IPS-18a (cell line): ENCODE data around the gene CTF1.

Source experiments
- H3K27ac ChIP-seq: one replicate; pipeline ENCODE4 v1.5.1; 2013; ENCODE audit warnings: low read length
- H3K27me3 ChIP-seq: one replicate; pipeline ENCODE4 v1.6.1; 2013; ENCODE audit warnings: mild to moderate bottlenecking, low read length; ENCODE audit not compliant: control insufficient read depth, insufficient read depth
- H3K36me3 ChIP-seq: one replicate; pipeline ENCODE4 v1.6.1; 2013; ENCODE audit warnings: low read depth, low read length; ENCODE audit not compliant: control insufficient read depth
- H3K4me1 ChIP-seq: one replicate; pipeline ENCODE4 v1.6.1; 2013; ENCODE audit warnings: low read depth, low read length; ENCODE audit not compliant: control insufficient read depth
- H3K4me3 ChIP-seq: one replicate; pipeline ENCODE4 v1.5.1; 2013; ENCODE audit warnings: low read length
- H3K9ac ChIP-seq: one replicate; pipeline ENCODE4 v1.6.1; 2013; ENCODE audit warnings: mild to moderate bottlenecking, low read length, moderate library complexity
- H3K9me3 ChIP-seq: one replicate; pipeline ENCODE4 v1.6.1; 2013; ENCODE audit warnings: low read depth, low read length; ENCODE audit not compliant: control insufficient read depth

Gene CTF1

GRCh38 chr16:30874244-30874820 lies 22.1 kb upstream of the CTF1 start:
- Histone ChIP-seq H3K9ac (peak overlapping the region; percentile 99), H3K4me1 (peaks cover 10% of the 10 kb centered on the region), H3K27me3 (peaks cover 32% of the 10 kb centered on the region), H3K36me3 (no peaks in the 10 kb centered on the region), H3K9me3 (no peaks in the 10 kb centered on the region), H3K4me3 (peak overlapping the region; percentile 95), H3K27ac (no peak overlapping the region)

- peaks cover 10% of the 10 kb centered on the region for H3K4me1 ChIP-seq
- peak overlapping the region; percentile 96 for H3K27ac ChIP-seq
- H3K27me3 ChIP-seq = peaks cover 32% of the 10 kb centered on the region
- peak overlapping the region; percentile 95 for H3K4me3 ChIP-seq
- H3K36me3 ChIP-seq = no peaks in the 10 kb centered on the region
- peak overlapping the region; percentile 99 for H3K9ac ChIP-seq
- no peaks in the 10 kb centered on the region for H3K9me3 ChIP-seq
These were observed 21.3 kb upstream of the CTF1 start for GRCh38 chr16:30874821-30875717.

DNA sequence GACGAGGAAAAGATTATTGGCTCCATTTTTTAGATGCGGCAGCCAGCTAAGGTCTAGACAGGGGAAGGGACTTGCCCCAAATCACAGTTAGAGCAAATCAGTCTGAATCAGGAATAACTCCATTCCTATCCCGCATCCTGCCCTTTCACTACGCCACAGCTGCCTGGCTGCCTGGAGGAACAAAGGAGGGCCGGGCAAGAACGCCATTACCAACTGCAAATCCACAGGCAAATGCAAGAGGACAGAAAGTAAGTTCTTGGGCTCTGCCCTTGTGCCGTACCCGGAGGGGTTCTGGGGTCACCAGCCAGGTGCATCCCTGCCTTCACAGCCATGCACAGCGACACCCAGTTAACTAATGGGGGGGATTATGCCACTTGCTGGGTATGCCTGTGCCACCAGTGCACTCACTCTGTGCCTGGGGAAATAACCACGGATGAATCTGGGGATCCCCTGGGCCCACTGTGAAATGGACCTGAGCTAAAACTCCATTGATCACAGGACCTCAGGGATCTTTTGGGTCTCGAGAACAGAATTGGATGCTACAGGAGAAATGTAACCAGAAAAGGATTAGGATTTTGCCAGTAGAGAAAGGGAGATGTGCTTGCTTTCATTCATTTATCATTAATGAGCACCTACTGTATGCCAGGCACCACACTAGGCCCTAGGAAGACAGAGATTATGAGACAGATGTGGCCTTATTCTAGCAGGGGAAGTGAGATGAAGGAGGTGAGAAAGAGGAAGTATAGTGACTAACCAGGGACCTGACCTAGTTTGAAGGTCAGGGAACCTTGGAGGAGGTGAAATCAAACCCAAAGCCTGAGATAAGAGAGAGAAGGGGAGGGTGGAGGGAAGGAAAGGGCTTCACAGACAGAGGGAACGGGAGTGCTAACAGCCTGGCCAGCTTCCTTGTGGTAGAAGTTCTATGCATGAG lies 20.3 kb upstream of the CTF1 start:
- no peaks in the 10 kb centered on the region for H3K36me3 ChIP-seq
- H3K4me1 ChIP-seq = peaks cover 10% of the 10 kb centered on the region
- H3K4me3 ChIP-seq = peak overlapping the region; percentile 95
- H3K27ac ChIP-seq = peak overlapping the region; percentile 96
- peaks cover 32% of the 10 kb centered on the region for H3K27me3 ChIP-seq
- no peaks in the 10 kb centered on the region for H3K9me3 ChIP-seq
- peak overlapping the region; percentile 99 for H3K9ac ChIP-seq

GRCh38 chr16:30876867-30877266 lies 19.5 kb upstream of the CTF1 start:
- Histone ChIP-seq H3K4me3 (peak overlapping the region; percentile 95), H3K27ac (no peak overlapping the region), H3K36me3 (no peaks in the 10 kb centered on the region), H3K27me3 (peaks cover 28% of the 10 kb centered on the region), H3K4me1 (peaks cover 10% of the 10 kb centered on the region), H3K9ac (peak overlapping the region; percentile 99), H3K9me3 (no peaks in the 10 kb centered on the region)

- no peaks in the 10 kb centered on the region for H3K27me3 ChIP-seq
- no peak overlapping the region for H3K9ac ChIP-seq
- H3K9me3 ChIP-seq = no peaks in the 10 kb centered on the region
- H3K27ac ChIP-seq = no peak overlapping the region
- H3K4me3 ChIP-seq = no peak overlapping the region
- no peaks in the 10 kb centered on the region for H3K4me1 ChIP-seq
- peaks cover 9% of the 10 kb centered on the region for H3K36me3 ChIP-seq
These were observed 13.7 kb upstream of the CTF1 start for GRCh38 chr16:30882429-30883310.

DNA sequence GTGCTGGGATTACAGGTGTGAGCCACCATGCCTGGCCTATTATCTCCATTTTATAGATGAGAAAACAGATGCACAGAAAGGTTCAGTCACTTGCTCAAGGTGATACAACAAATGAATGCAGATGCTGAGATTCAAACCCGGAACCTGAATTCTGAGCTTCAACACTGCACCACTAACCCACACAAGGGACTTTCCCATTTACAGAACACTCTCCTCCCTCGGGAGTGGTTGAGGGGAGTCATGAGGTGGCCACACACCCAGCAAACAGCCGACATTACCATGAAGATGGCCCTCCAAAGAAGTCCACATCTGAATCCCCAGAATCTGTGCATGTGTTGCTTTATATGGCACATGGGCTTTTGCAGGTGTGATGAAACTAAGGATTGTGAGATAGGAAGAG lies 11.7 kb upstream of the CTF1 start:
- H3K4me3 ChIP-seq = no peak overlapping the region
- H3K9ac ChIP-seq = no peak overlapping the region
- no peaks in the 10 kb centered on the region for H3K9me3 ChIP-seq
- H3K27me3 ChIP-seq = no peaks in the 10 kb centered on the region
- H3K4me1 ChIP-seq = no peaks in the 10 kb centered on the region
- H3K27ac ChIP-seq = no peak overlapping the region
- H3K36me3 ChIP-seq = peaks cover 15% of the 10 kb centered on the region

GRCh38 chr16:30885196-30885595 lies 11.2 kb upstream of the CTF1 start:
- no peaks in the 10 kb centered on the region for H3K9me3 ChIP-seq
- no peak overlapping the region for H3K9ac ChIP-seq
- H3K27ac ChIP-seq = no peak overlapping the region
- no peak overlapping the region for H3K4me3 ChIP-seq
- no peaks in the 10 kb centered on the region for H3K4me1 ChIP-seq
- H3K27me3 ChIP-seq = no peaks in the 10 kb centered on the region
- H3K36me3 ChIP-seq = peaks cover 15% of the 10 kb centered on the region

DNA sequence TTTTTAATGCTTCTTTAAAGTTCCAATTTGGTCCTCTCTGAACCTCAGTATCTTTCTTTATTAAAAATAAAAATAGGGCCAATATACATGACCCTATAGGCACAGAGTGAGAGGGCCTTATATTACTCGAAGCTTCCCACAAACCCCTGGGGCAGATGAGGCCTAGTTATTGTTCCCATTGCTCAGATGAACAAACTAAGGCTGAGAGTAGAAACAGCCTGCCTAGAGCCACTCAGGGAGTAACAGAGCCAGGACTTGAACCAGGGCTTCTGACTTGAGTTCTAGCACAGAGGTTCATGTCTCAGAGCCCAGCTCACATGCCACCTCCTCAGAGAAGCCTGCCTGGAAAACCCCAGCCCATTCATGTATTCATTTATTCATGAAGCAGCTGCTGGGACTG lies 10.3 kb upstream of the CTF1 start:
- H3K27me3 ChIP-seq = no peaks in the 10 kb centered on the region
- H3K4me3 ChIP-seq = no peak overlapping the region
- no peaks in the 10 kb centered on the region for H3K4me1 ChIP-seq
- peaks cover 15% of the 10 kb centered on the region for H3K36me3 ChIP-seq
- no peaks in the 10 kb centered on the region for H3K9me3 ChIP-seq
- H3K27ac ChIP-seq = no peak overlapping the region
- H3K9ac ChIP-seq = no peak overlapping the region

GRCh38 chr16:30887927-30888326 lies 8.5 kb upstream of the CTF1 start:
- H3K27ac ChIP-seq = no peak overlapping the region
- no peaks in the 10 kb centered on the region for H3K27me3 ChIP-seq
- H3K4me1 ChIP-seq = no peaks in the 10 kb centered on the region
- H3K4me3 ChIP-seq = no peak overlapping the region
- H3K9ac ChIP-seq = no peak overlapping the region
- H3K36me3 ChIP-seq = peaks cover 15% of the 10 kb centered on the region
- no peaks in the 10 kb centered on the region for H3K9me3 ChIP-seq

- no peaks in the 10 kb centered on the region for H3K27me3 ChIP-seq
- H3K4me1 ChIP-seq = peaks cover 3% of the 10 kb centered on the region
- no peak overlapping the region for H3K27ac ChIP-seq
- H3K4me3 ChIP-seq = no peak overlapping the region
- no peaks in the 10 kb centered on the region for H3K9me3 ChIP-seq
- peaks cover 15% of the 10 kb centered on the region for H3K36me3 ChIP-seq
- no peak overlapping the region for H3K9ac ChIP-seq
These were observed 7.4 kb upstream of the CTF1 start for GRCh38 chr16:30888856-30889499.
